H1 (cell line): ENCODE results near the gene SDC4.

Experiments
- CHD1 ChIP-seq: IDR thresholded peaks from 2 replicates; pipeline ENCODE4 v1.6.1; 2012; ENCODE audit warnings: low read depth, low read length, improper control_type of control experiment
- EP300 ChIP-seq, 2 experiments: IDR thresholded peaks; 1 replicate in 1 of 2; 2 replicates in 1 of 2; pipeline ENCODE4 v1.6.1; 2011 to 2012; ENCODE audit warnings: low read depth in 2 of 2, low read length in 2 of 2, mild to moderate bottlenecking in 2 of 2, borderline replicate concordance in 1 of 2, inconsistent platforms in 1 of 2, moderate library complexity in 1 of 2
- KDM1A ChIP-seq: fragments of 200-600, 300-600 bp; sonication (generic); IDR thresholded peaks from 2 replicates; pipeline ENCODE4 v1.7.1; 2016; ENCODE audit warnings: mild to moderate bottlenecking, low read length, borderline replicate concordance
- PHF8 ChIP-seq: fragments of 200-600 bp; sonication (generic); conservative IDR thresholded peaks from 2 replicates; pipeline ENCODE4 v1.7.1; 2012; ENCODE audit warnings: low read depth, mild to moderate bottlenecking, inconsistent platforms, low read length, moderate library complexity
- POLR2A ChIP-seq, 2 experiments: IDR thresholded peaks; 1 replicate in 1 of 2; 2 replicates in 1 of 2; pipeline ENCODE4 v1.6.1; 2011; ENCODE audit warnings: low read depth in 2 of 2, low read length in 2 of 2, mild to moderate bottlenecking in 2 of 2; ENCODE audit errors: control extremely low read depth in 1 of 2
- POLR2AphosphoS5 ChIP-seq: IDR thresholded peaks from 2 replicates; pipeline ENCODE4 v1.6.1; 2011; ENCODE audit warnings: low read depth, low read length
- RAD21 ChIP-seq, 2 experiments: IDR thresholded peaks in 1 of 2; conservative IDR thresholded peaks in 1 of 2; 2 replicates each; pipeline ENCODE4 v1.6.1; 2011; ENCODE audit warnings: low read depth in 2 of 2, low read length in 2 of 2, improper control_type of control experiment in 1 of 2, inconsistent platforms in 1 of 2, mild to moderate bottlenecking in 1 of 2, moderate library complexity in 1 of 2
- SUZ12 ChIP-seq: fragments of 200-600 bp; sonication (generic); IDR thresholded peaks from 2 replicates; pipeline ENCODE4 v1.6.1; 2012; ENCODE audit warnings: mild to moderate bottlenecking, inconsistent platforms, low read length, moderate library complexity, mixed read lengths
- TF ChIP-seq, protein P1 (sequence below), 3 experiments: IDR thresholded peaks; 1 replicate in 2 of 3; 2 replicates in 1 of 3; pipeline versions ENCODE4 v1.5.1 to v1.6.1; 2011; ENCODE audit warnings: low read length in 3 of 3, mild to moderate bottlenecking in 3 of 3, inconsistent platforms in 2 of 3, low read depth in 1 of 3, moderate library complexity in 1 of 3; ENCODE audit not compliant: insufficient read depth in 1 of 3; ENCODE audit errors: control extremely low read depth in 1 of 3
- TF ChIP-seq, protein P2 (sequence below): IDR thresholded peaks from 2 replicates; pipeline ENCODE4 v1.6.1; 2011; ENCODE audit warnings: low read depth, mild to moderate bottlenecking, low read length; ENCODE audit not compliant: insufficient read depth

DNA sequence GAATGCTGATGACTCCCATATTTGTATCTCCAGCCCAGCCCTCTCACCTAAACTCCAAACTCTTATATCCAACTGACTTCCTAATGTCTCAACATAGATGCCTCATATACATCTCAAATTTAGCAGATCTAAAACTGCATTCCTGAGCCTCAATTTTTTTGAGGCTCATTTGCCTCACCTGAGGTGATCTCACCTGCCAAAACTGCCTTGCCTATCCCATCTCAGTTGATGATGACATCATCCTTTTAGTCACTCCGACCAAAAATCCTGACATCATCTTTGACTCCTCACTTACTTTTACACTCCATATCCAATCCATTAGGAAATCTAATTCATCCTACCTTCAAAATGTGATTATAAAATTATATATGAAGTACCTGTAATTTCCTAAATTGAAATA, 68.2 kb downstream of the SDC4 start:
- TF ChIP-seq POLR2AphosphoS5 (no peak), EP300 (IDR thresholded peaks at IDR 0.05; ENCODE audit: borderline replicate concordance in 1 of 2, low read depth in 2 of 2, low read length in 2 of 2) (no peak), PHF8 (no peak), POLR2A (IDR thresholded peaks at IDR 0.05; ENCODE audit: control extremely low read depth in 1 of 2, low read depth in 2 of 2, low read length in 2 of 2) (no peak), KDM1A (no peak), RAD21 (IDR thresholded peaks at IDR 0.05 in 1 of 2, conservative IDR thresholded peaks at IDR 0.05 in 1 of 2; ENCODE audit: low read depth in 2 of 2, low read length in 2 of 2) (no peak), CHD1 (no peak), SUZ12 (no peak)
- TF ChIP-seq, protein P1, sequence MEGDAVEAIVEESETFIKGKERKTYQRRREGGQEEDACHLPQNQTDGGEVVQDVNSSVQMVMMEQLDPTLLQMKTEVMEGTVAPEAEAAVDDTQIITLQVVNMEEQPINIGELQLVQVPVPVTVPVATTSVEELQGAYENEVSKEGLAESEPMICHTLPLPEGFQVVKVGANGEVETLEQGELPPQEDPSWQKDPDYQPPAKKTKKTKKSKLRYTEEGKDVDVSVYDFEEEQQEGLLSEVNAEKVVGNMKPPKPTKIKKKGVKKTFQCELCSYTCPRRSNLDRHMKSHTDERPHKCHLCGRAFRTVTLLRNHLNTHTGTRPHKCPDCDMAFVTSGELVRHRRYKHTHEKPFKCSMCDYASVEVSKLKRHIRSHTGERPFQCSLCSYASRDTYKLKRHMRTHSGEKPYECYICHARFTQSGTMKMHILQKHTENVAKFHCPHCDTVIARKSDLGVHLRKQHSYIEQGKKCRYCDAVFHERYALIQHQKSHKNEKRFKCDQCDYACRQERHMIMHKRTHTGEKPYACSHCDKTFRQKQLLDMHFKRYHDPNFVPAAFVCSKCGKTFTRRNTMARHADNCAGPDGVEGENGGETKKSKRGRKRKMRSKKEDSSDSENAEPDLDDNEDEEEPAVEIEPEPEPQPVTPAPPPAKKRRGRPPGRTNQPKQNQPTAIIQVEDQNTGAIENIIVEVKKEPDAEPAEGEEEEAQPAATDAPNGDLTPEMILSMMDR (IDR thresholded peaks at IDR 0.05; ENCODE audit: control extremely low read depth in 1 of 3, insufficient read depth in 1 of 3, low read depth in 1 of 3, low read length in 3 of 3): no peak
- TF ChIP-seq, protein P2, sequence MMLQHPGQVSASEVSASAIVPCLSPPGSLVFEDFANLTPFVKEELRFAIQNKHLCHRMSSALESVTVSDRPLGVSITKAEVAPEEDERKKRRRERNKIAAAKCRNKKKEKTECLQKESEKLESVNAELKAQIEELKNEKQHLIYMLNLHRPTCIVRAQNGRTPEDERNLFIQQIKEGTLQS: no peak
